ENCODE measurements around the gene GPR160. TPM values are rescaled to one million over a fixed set of nuclear protein-coding genes. Genes with fewer than 3 reads are reported as not detected.

GPR160 gene
- polyA plus RNA-seq, 1 donor from 2014 or later = 4.0 TPM

- H3K4me3 ChIP-seq (ENCODE audit: low read length) = no peak overlapping the region
- no peak overlapping the region for H3K9ac ChIP-seq (ENCODE audit: low read length)
- H2AFZ ChIP-seq (ENCODE audit: low read depth, low read length) = no peak overlapping the region
- H3F3A ChIP-seq (ENCODE audit: insufficient read depth, low read length, poor library complexity, severe bottlenecking) = no peaks in the 10 kb centered on the region
- H3K9me3 ChIP-seq (ENCODE audit: low read length) = no peaks in the 10 kb centered on the region
- no peaks in the 10 kb centered on the region for H3K79me2 ChIP-seq (replicated peaks; ENCODE audit: insufficient read depth, low read length)
- H3K27ac ChIP-seq (ENCODE audit: low read length) = no peak overlapping the region
- no peaks in the 10 kb centered on the region for H3K9me2 ChIP-seq (ENCODE audit: insufficient read depth, low read length)
- peaks cover 12% of the 10 kb centered on the region for H3K36me3 ChIP-seq (ENCODE audit: insufficient read depth, low read length)
- no peak overlapping the region for H3K4me2 ChIP-seq (ENCODE audit: low read length)
- no peaks in the 10 kb centered on the region for H4K20me1 ChIP-seq (ENCODE audit: insufficient read depth)
- no peaks in the 10 kb centered on the region for H3K27me3 ChIP-seq (ENCODE audit: insufficient read depth, low read depth, low read length)
- TF ChIP-seq EZH2 (IDR thresholded peaks at IDR 0.05; ENCODE audit: borderline replicate concordance, insufficient read depth, low read length, poor library complexity, severe bottlenecking) (no peak), RAD21 (conservative IDR thresholded peaks at IDR 0.05) (no peak)
Measured at GRCh38 chr3:169996063-169996462, 41.7 kb upstream of the GPR160 start.

- H3K36me3 ChIP-seq (ENCODE audit: insufficient read depth, low read length) = peaks cover 7% of the 10 kb centered on the region
- H2AFZ ChIP-seq (ENCODE audit: low read depth, low read length) = no peak overlapping the region
- H4K20me1 ChIP-seq (ENCODE audit: insufficient read depth) = no peaks in the 10 kb centered on the region
- TF ChIP-seq CTCF (IDR thresholded peaks at IDR 0.05; ENCODE audit: poor library complexity, severe bottlenecking) = no peak
- no peak for TF ChIP-seq REST (IDR thresholded peaks at IDR 0.05; ENCODE audit: borderline replicate concordance)
- TF ChIP-seq TAF1 (IDR thresholded peaks at IDR 0.05; ENCODE audit: low read depth) = no peak
- no peak for TF ChIP-seq EP300 (conservative IDR thresholded peaks at IDR 0.05; ENCODE audit: poor library complexity, severe bottlenecking)
- no peak for TF ChIP-seq RAD21 (conservative IDR thresholded peaks at IDR 0.05)
- no peak for TF ChIP-seq MXI1 (conservative IDR thresholded peaks at IDR 0.05; ENCODE audit: poor library complexity, severe bottlenecking)
- no peak for TF ChIP-seq POLR2AphosphoS5 (IDR thresholded peaks at IDR 0.05)
- no peak for TF ChIP-seq EZH2 (IDR thresholded peaks at IDR 0.05; ENCODE audit: borderline replicate concordance, insufficient read depth, low read length, poor library complexity, severe bottlenecking)
- TF ChIP-seq SMC3 (conservative IDR thresholded peaks at IDR 0.05; ENCODE audit: poor library complexity) = no peak
- H3K4me3 ChIP-seq (ENCODE audit: low read length) = no peak overlapping the region
- H3K9me3 ChIP-seq (ENCODE audit: low read length) = no peaks in the 10 kb centered on the region
- no peak overlapping the region for H3K4me2 ChIP-seq (ENCODE audit: low read length)
- no peaks in the 10 kb centered on the region for H3K9me2 ChIP-seq (ENCODE audit: insufficient read depth, low read length)
- H3F3A ChIP-seq (ENCODE audit: insufficient read depth, low read length, poor library complexity, severe bottlenecking) = no peaks in the 10 kb centered on the region
- no peaks in the 10 kb centered on the region for H3K27me3 ChIP-seq (ENCODE audit: insufficient read depth, low read depth, low read length)
- H3K79me2 ChIP-seq (replicated peaks; ENCODE audit: insufficient read depth, low read length) = no peaks in the 10 kb centered on the region
- no peak overlapping the region for H3K9ac ChIP-seq (ENCODE audit: low read length)
- no peak overlapping the region for H3K27ac ChIP-seq (ENCODE audit: low read length)
Measured at GRCh38 chr3:169998668-169999131, 39.1 kb upstream of the GPR160 start.

DNA sequence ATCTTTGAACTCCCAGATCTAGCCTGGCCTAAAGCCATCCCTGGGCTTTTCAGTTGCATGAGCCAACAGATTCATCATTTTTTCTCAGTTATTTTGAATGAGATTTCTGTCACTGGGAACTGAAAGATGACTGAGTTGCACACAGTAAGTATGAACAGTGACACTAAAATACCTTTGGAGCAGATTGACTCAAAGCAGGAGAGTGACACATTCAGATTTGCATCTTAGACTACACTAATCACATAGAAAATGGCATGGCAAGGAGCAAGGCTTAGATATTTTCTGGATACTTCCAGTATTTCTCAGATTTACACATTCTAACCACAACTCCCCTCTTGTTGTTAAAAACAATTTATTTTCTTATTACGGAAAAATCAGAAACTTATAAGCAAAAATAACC lies 38.4 kb upstream of the GPR160 start:
- H3K27ac ChIP-seq (ENCODE audit: low read length) = peak overlapping the region; percentile 47
- H3K4me2 ChIP-seq (ENCODE audit: low read length) = no peak overlapping the region
- peaks cover 7% of the 10 kb centered on the region for H3K36me3 ChIP-seq (ENCODE audit: insufficient read depth, low read length)
- H3K9me3 ChIP-seq (ENCODE audit: low read length) = no peaks in the 10 kb centered on the region
- TF ChIP-seq EP300 (conservative IDR thresholded peaks at IDR 0.05; ENCODE audit: poor library complexity, severe bottlenecking) (peak; percentile 44), EZH2 (IDR thresholded peaks at IDR 0.05; ENCODE audit: borderline replicate concordance, insufficient read depth, low read length, poor library complexity, severe bottlenecking) (no peak), SMC3 (conservative IDR thresholded peaks at IDR 0.05; ENCODE audit: poor library complexity) (no peak), POLR2AphosphoS5 (IDR thresholded peaks at IDR 0.05) (peak; percentile 14)
- no peak overlapping the region for H3K9ac ChIP-seq (ENCODE audit: low read length)
- H4K20me1 ChIP-seq (ENCODE audit: insufficient read depth) = no peaks in the 10 kb centered on the region
- no peaks in the 10 kb centered on the region for H3K27me3 ChIP-seq (ENCODE audit: insufficient read depth, low read depth, low read length)
- H2AFZ ChIP-seq (ENCODE audit: low read depth, low read length) = no peak overlapping the region
- no peaks in the 10 kb centered on the region for H3K9me2 ChIP-seq (ENCODE audit: insufficient read depth, low read length)
- no peaks in the 10 kb centered on the region for H3K79me2 ChIP-seq (replicated peaks; ENCODE audit: insufficient read depth, low read length)
- H3F3A ChIP-seq (ENCODE audit: insufficient read depth, low read length, poor library complexity, severe bottlenecking) = no peaks in the 10 kb centered on the region
- no peak overlapping the region for H3K4me3 ChIP-seq (ENCODE audit: low read length)
